Thyroid gland (tissue), 4 donors: Measurements from ENCODE around the gene LDLRAD4. TPM values are rescaled to one million over a fixed set of nuclear protein-coding genes. Genes with fewer than 3 reads are reported as not detected.

ENCODE experiments used
- DNase-seq, 2 donors: peaks; one replicate each; pipeline ENCODE4 v3.0.0-alpha.2; 2019
- H3K27ac ChIP-seq, 3 donors: fragments of 200-600 bp; sonication (generic); 1 replicate in 2 of 3; 2 replicates in 1 of 3; pipeline ENCODE4 v1.5.1; 2016 to 2019; ENCODE audit warnings: mild to moderate bottlenecking in 1 of 3, moderate library complexity in 1 of 3
- H3K27me3 ChIP-seq: fragments of 200-600 bp; sonication (generic); one replicate; pipeline ENCODE4 v1.5.1; 2019
- H3K36me3 ChIP-seq, 2 donors: fragments of 200-600 bp; sonication (generic); one replicate each; pipeline ENCODE4 v1.5.1; 2016 to 2019
- H3K4me1 ChIP-seq, 2 donors: fragments of 200-600 bp; sonication (generic); one replicate each; pipeline ENCODE4 v1.5.1; 2017 to 2019
- H3K4me3 ChIP-seq, 3 donors: fragments of 200-600 bp; sonication (generic); replicated peaks in 1 of 3; 1 replicate in 2 of 3; 2 replicates in 1 of 3; pipeline ENCODE4 v1.5.1; 2016; ENCODE audit warnings: mild to moderate bottlenecking in 1 of 3
- H3K9me3 ChIP-seq: fragments of 200-600 bp; sonication (generic); one replicate; pipeline ENCODE4 v1.5.1; 2017
- POLR2A ChIP-seq, 2 donors: fragments of 450-650 bp; IDR thresholded peaks; one replicate each; pipeline ENCODE4 v1.6.1; 2017; ENCODE audit warnings: antibody characterized with exemption in 2 of 2, mild to moderate bottlenecking in 2 of 2, moderate library complexity in 1 of 2
- WGBS, 2 donors: methylation state at CpG; one replicate each; pipeline ENCODE4 v1.1.5; 2017; 5-methylcytosine and 5-hydroxymethylcytosine counted together
- intact Hi-C: fragments of 100-400 bp; cut with DNase I; formaldehyde crosslinking; loops from one replicate; pipeline ENCODE4 v1.15.1; 2023
- total RNA-seq, 4 donors: library from RNA; depleted of rRNA; stranded (reverse); fragments of >200 nt; gene quantifications; one replicate each; pipeline ENCODE4 v1.2.3, GENCODE V29; 2016
- TF ChIP-seq, protein P1 (sequence below), 6 experiments: fragments of 200-600 bp in 3 of 6; fragments of 450-650 bp in 3 of 6; sonication (generic) in 3 of 6; IDR thresholded peaks; one replicate each; pipeline ENCODE4 v1.5.1; 2016 to 2019; ENCODE audit warnings: antibody characterized with exemption in 6 of 6, mild to moderate bottlenecking in 2 of 6, inconsistent platforms in 1 of 6, moderate library complexity in 1 of 6

LDLRAD4 gene
- total RNA-seq, 4 donors from 2014 or later, result 23.7 to 35.7 (median 29.7) TPM

DNA sequence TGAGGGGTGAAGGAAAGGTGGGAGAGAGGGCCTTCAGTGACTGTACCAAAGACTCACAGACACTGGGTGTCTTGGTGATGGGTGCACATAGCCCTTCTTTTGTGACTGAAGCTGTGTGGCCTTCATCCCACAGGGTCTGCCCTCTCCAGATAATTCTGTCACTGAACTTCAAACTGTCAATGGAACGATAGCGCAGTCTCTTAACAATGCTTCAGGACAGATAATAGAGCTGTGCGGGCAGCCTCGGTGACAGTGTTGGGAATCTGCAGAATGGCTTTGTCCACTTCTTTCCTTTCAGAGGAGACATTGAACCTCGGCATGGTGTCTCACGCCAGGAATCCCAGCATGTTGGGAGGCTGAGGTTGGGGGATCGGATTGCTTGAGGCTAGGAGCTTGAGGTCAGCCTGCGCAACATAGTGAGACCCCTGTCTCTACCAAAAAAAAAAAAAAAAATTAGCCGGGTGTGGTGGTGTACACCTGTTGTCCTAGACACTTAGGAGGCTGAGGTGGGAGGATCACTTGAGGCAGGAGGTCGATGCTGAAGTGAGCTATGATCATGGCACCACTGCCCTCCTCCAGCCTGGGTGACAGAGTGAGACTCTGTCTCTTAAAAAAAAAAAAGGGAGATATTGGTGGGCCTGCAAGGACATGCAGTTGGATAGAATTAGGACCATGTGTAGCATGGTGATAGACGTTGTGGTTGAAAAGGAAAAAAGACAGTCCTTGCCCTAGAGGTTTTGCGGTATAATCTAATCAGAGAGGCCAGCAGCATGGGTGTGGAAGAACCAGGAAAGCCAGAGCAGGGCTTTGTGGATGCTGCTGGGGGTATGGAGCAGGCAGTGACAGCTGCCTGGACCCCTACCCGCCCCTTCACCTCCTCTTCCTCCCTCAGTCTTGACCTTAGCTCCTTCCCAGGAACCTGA is 91.4 kb downstream of the LDLRAD4 start:
- intact Hi-C loops, result no loop called here
- Histone ChIP-seq H3K9me3 (no peaks in the 10 kb centered on the region), H3K4me3 (no peak overlapping the region), H3K4me1 (no peaks in the 10 kb centered on the region), H3K27me3 (no peaks in the 10 kb centered on the region), H3K27ac (no peak overlapping the region), H3K36me3 (no peaks in the 10 kb centered on the region)
- DNase-seq, result no peak
- TF ChIP-seq, protein P1, sequence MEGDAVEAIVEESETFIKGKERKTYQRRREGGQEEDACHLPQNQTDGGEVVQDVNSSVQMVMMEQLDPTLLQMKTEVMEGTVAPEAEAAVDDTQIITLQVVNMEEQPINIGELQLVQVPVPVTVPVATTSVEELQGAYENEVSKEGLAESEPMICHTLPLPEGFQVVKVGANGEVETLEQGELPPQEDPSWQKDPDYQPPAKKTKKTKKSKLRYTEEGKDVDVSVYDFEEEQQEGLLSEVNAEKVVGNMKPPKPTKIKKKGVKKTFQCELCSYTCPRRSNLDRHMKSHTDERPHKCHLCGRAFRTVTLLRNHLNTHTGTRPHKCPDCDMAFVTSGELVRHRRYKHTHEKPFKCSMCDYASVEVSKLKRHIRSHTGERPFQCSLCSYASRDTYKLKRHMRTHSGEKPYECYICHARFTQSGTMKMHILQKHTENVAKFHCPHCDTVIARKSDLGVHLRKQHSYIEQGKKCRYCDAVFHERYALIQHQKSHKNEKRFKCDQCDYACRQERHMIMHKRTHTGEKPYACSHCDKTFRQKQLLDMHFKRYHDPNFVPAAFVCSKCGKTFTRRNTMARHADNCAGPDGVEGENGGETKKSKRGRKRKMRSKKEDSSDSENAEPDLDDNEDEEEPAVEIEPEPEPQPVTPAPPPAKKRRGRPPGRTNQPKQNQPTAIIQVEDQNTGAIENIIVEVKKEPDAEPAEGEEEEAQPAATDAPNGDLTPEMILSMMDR (IDR thresholded peaks at IDR 0.05), result no peak
- TF ChIP-seq POLR2A (IDR thresholded peaks at IDR 0.05), result no peak
- WGBS, 2 donors, result 90 to 94% methylated on average over 12 to 13 of the region's 13 CpGs

DNA sequence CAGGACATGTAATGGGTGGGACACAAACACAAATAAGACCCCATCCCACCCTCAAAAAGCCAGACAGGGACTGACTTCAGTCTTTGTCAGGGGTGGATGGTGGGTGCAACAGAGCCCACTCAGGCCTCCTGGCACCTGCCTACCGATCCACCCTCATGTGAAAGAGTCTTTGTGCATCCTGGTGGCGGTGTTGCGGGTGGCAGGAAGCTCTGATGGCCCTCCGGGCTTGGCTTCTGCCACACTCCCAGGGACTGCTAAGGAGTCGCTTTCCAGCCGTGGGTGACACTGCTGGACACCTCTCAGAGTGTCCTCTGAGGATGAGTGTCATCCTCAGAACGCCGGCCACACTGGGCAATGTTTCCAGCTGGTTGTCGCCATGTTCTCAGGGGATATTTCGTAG is 92.6 kb downstream of the LDLRAD4 start:
- no peaks in the 10 kb centered on the region for H3K9me3 ChIP-seq
- DNase-seq, result no peak
- WGBS, 2 donors, result 98 to 100% methylated on average over 7 to 9 of the region's 10 CpGs

DNA sequence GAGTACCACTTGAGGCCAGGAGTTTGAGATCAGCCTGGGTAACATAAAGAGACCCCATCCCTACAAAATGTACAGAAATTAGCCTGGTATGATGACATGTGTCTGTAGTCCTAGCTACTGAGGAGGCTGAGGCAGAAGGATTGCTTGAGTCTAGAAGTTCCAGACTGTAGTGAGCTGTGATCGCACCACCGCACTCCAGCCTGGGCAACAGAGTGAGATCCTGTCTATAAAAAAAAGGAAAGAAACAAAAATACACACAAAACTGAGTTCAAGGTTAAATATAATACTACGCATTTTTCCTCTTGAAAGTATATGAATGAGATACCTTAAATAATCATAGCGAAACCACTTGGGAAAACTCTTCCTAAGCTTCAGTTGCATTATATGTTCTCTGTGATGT is 94.0 kb downstream of the LDLRAD4 start:
- no peaks in the 10 kb centered on the region for H3K4me1 ChIP-seq
- TF ChIP-seq POLR2A (IDR thresholded peaks at IDR 0.05), result no peak
- TF ChIP-seq, protein P1 (IDR thresholded peaks at IDR 0.05), result no peak
- no peak overlapping the region for H3K27ac ChIP-seq
- H3K36me3 ChIP-seq, result no peaks in the 10 kb centered on the region
- WGBS, 2 donors, result 95 to 99% methylated on average over 4 of the region's 4 CpGs
- H3K9me3 ChIP-seq, result no peaks in the 10 kb centered on the region
- H3K27me3 ChIP-seq, result no peaks in the 10 kb centered on the region
- H3K4me3 ChIP-seq, result no peak overlapping the region
- intact Hi-C loops, result no loop called here
- no peak for DNase-seq

More for the DNA sequence above, 92.6 kb downstream of the LDLRAD4 start:
- H3K36me3 ChIP-seq, result no peaks in the 10 kb centered on the region
- intact Hi-C loops, result no loop called here
- no peaks in the 10 kb centered on the region for H3K27me3 ChIP-seq
- H3K4me1 ChIP-seq, result no peaks in the 10 kb centered on the region
- H3K4me3 ChIP-seq, result no peak overlapping the region
- no peak overlapping the region for H3K27ac ChIP-seq
- TF ChIP-seq POLR2A (IDR thresholded peaks at IDR 0.05), result no peak
- TF ChIP-seq, protein P1 (IDR thresholded peaks at IDR 0.05), result no peak

DNA sequence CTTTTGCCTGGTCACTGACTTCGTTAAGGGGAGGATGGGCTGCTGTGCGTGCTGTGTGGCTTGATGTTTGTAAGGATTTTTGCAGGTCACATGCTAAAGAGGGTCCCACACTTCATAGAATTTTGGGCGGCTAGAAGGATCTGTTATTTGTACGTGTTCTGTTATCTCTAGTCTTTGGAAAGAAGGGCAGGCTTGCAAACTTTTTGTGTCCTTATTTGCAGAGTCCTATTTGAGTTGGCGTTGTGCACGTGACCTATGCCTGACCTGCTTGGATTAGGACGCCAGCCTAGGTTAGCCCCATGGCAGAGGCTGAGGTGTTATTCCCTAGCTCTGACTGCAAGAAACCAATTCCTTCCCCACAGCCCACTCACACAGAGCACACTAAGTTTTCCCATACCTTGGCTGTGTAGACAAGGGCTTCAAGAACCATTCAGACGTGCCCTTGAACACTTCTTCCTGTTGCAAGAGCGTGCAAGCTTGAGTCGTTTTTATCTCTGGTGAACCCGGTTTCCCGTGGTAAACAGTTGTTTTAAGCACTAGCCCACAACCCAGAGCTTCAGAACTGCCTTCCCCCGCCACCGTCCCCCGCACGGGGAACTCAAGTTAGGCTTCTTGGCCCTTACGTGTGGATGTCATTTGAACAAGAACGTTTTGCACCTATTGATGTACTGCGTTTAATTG is 94.6 kb downstream of the LDLRAD4 start:
- intact Hi-C loops, result no loop called here
- DNase-seq, result no peak
- no peaks in the 10 kb centered on the region for H3K4me1 ChIP-seq
- no peak overlapping the region for H3K4me3 ChIP-seq
- H3K27me3 ChIP-seq, result no peaks in the 10 kb centered on the region
- no peaks in the 10 kb centered on the region for H3K36me3 ChIP-seq
- no peak for TF ChIP-seq POLR2A (IDR thresholded peaks at IDR 0.05)
- TF ChIP-seq, protein P1 (IDR thresholded peaks at IDR 0.05), result no peak
- no peak overlapping the region for H3K27ac ChIP-seq
- WGBS, 2 donors, result 67 to 69% methylated on average over 19 of the region's 19 CpGs
- no peaks in the 10 kb centered on the region for H3K9me3 ChIP-seq

DNA sequence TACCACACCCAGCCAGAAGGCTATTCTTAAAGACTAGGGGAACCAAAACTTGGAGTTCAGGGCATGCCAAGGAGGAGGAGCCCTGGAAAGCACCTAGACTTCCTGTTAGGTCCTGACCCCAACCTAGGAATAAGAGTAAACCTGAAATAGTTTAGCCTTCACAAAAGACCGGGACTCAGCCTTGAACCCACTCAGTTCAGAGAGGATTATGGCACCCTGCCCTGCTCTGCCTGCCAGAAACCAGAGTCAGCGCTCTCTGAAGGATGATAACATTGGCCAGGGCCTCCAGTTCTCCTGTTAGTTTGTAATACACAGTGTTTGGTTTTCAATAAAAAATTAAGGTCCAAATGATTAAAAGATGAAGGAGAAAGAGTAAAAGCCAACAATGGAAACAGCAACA is 96.4 kb downstream of the LDLRAD4 start:
- WGBS, 2 donors, result 84% methylated on average over 2 of the region's 2 CpGs
- Histone ChIP-seq H3K9me3 (no peaks in the 10 kb centered on the region), H3K27me3 (no peaks in the 10 kb centered on the region), H3K27ac (no peak overlapping the region), H3K4me1 (no peaks in the 10 kb centered on the region), H3K4me3 (no peak overlapping the region), H3K36me3 (no peaks in the 10 kb centered on the region)
- TF ChIP-seq, protein P1 (IDR thresholded peaks at IDR 0.05), result no peak
- no peak for TF ChIP-seq POLR2A (IDR thresholded peaks at IDR 0.05)
- intact Hi-C loops, result no loop called here
- DNase-seq, result no peak
